GM12864 (cell line): Measurements from ENCODE around the gene ZNRF4.

Source experiments
- DNase-seq: peaks from one replicate; pipeline ENCODE4 v3.0.0-alpha.2; 2011; ENCODE audit warnings: low read depth
- H3K4me3 ChIP-seq: 2 replicates; pipeline ENCODE4 v1.5.1; 2011; ENCODE audit warnings: mild to moderate bottlenecking, low read depth, low read length, control low read depth
- CTCF ChIP-seq: IDR thresholded peaks from 2 replicates; pipeline ENCODE4 v1.5.1; 2011; ENCODE audit warnings: low read depth, mild to moderate bottlenecking, moderate library complexity, low read length, control low read depth, inconsistent platforms; ENCODE audit errors: missing control alignments

The ZNRF4 gene

GRCh38 chr19:5420953-5421352 lies 34.3 kb upstream of the ZNRF4 start:
- H3K4me3 ChIP-seq: no peak overlapping the region
- no peak for TF ChIP-seq CTCF
- no peak for DNase-seq

- no peak for TF ChIP-seq CTCF
These were observed 31.6 kb upstream of the ZNRF4 start for GRCh38 chr19:5423567-5424125.

DNA sequence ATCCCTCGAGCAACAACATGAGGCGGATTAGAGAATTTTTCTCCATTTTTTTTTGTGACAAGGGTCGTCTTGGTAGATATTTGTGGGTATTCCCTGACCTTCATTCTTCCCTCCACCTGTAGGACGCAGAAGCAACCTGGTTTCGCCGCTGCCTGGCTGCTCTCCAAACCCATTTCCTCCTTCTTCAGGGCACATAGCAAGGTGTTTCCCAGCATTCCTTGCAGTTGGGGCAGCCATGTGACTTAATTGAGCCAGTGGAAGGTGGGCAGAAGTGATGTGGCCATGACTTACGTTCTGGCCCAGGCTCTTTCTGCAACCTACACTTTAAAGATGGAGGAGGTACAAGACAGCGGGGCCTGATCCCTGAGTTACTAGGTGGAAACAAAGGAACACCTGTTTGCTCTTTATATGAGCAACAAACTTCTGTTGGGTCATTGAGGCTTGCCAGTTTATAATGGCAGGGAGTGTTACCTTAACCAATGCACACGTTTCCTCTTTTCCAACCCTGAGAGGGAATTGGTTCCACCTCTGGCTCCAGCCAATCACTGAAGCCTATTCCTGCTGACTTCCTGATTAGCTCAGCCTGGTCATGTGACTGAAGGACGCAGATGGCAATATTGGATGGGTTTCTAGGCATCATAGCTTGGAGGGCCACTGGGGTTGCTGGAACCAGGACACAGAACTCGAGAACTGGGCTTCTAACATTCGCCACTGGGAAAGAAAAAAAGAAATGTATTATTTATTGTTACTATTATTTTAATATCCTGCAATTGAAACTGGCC lies 30.8 kb upstream of the ZNRF4 start:
- no peak for TF ChIP-seq CTCF
- H3K4me3 ChIP-seq: no peak overlapping the region
- no peak for DNase-seq

More at GRCh38 chr19:5423567-5424125, 31.6 kb upstream of the ZNRF4 start:
- no peak for DNase-seq
- no peak overlapping the region for H3K4me3 ChIP-seq

DNA sequence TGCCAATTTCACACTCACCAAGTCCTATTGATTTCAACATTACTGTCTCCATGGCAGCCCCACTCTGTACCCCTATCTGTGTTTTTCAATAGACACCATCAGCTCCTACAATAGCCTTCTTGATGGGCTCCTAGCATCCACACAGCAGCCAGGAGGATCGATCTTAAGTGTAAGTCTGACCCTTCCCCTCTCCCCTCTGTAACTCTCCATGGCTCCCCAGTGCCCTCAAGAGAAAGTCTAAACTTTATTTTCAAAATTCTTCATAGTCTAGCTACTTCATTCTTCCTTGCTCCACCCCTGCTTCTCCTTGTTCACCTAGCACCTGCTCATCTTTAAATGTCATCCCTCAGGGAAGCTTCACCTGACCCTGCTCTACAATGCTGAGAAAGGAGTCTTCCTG lies 30.0 kb upstream of the ZNRF4 start:
- DNase-seq: no peak
- H3K4me3 ChIP-seq: no peak overlapping the region
- TF ChIP-seq CTCF: no peak

GRCh38 chr19:5430237-5430636 lies 25.0 kb upstream of the ZNRF4 start:
- no peak for DNase-seq
- no peak overlapping the region for H3K4me3 ChIP-seq
- TF ChIP-seq CTCF: no peak

DNA sequence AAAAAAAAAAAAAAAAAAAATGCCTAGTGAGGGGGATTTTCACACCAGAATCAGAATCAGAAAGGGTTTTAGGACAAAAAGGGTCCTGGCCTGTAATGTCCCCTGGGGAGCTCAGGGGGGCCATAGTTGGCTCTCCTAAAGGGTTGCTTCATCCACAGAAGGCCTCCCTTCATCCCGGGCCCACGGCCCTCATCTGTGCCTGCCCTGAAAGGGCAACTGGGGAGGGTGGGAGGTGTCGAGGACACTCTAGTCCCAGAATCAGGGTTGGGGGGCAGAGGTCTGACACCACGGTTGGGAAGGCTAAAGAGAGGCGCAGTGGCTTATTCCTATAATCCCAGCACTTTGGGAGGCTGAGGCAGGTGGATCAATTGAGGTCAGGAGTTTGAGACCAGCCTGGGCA lies 22.5 kb upstream of the ZNRF4 start:
- no peak overlapping the region for H3K4me3 ChIP-seq
- no peak for TF ChIP-seq CTCF
- DNase-seq: no peak
